B cell (primary cell): ENCODE measurements around the gene KIAA0825. TPM values are rescaled to one million over a fixed set of nuclear protein-coding genes. Genes with fewer than 3 reads are reported as not detected.

Source experiments
- ATAC-seq: fragments of 200-7000 bp; cut with Tn5 transposase; one replicate; pipeline ENCODE4 v1.10.0; 2021; ENCODE audit warnings: low read depth, mild to moderate bottlenecking, moderate number of reproducible peaks, moderate library complexity
- CTCF ChIA-PET: fragments of 350-600 bp; sonication (Branson Sonifier 250); formaldehyde crosslinking; loops from one replicate; lab custom pipeline; 2021; ENCODE audit warnings: antibody characterized with exemption, inconsistent platforms; lab: Charles Lee
- POLR2A ChIA-PET: fragments of 350-600 bp; sonication (Branson Sonifier 250); formaldehyde crosslinking; loops from one replicate; lab custom pipeline; 2021; ENCODE audit warnings: antibody characterized with exemption; lab: Charles Lee
- DNase-seq: peaks from one replicate; pipeline ENCODE4 v3.0.0; 2013
- H2AFZ ChIP-seq: 2 replicates; pipeline ENCODE4 v1.6.1; 2012; ENCODE audit warnings: mild to moderate bottlenecking, low read depth, low read length; ENCODE audit not compliant: insufficient read depth, poor library complexity, severe bottlenecking
- H3K27ac ChIP-seq, 2 donors: 1 replicate in 1 of 2; 2 replicates in 1 of 2; pipeline ENCODE4 v1.5.1; 2012 to 2013; ENCODE audit warnings: low read length in 2 of 2, mild to moderate bottlenecking in 2 of 2, moderate library complexity in 1 of 2
- H3K27me3 ChIP-seq, 4 experiments: fragments of 200-600 bp in 1 of 4; sonication (generic) in 1 of 4; replicated peaks in 1 of 4; 1 replicate in 2 of 4; 2 replicates in 2 of 4; pipeline versions ENCODE4 v1.6.1 to v1.7.0; 2013 to 2016; ENCODE audit warnings: low read length in 3 of 4, mild to moderate bottlenecking in 2 of 4, mixed read lengths in 1 of 4, moderate library complexity in 1 of 4; ENCODE audit not compliant: insufficient read depth in 4 of 4, control insufficient read depth in 3 of 4; ENCODE audit errors: control extremely low read depth in 1 of 4
- H3K36me3 ChIP-seq, 2 experiments: replicated peaks in 1 of 2; 1 replicate in 1 of 2; 2 replicates in 1 of 2; pipeline versions ENCODE4 v1.6.1 to v1.7.1; 2013; ENCODE audit warnings: low read length in 1 of 2; ENCODE audit not compliant: insufficient read depth in 2 of 2, control insufficient read depth in 1 of 2; ENCODE audit errors: control extremely low read depth in 1 of 2, extremely low read depth in 1 of 2
- H3K4me1 ChIP-seq, 2 donors: fragments of 200-600 bp in 1 of 2; sonication (generic) in 1 of 2; 1 replicate in 1 of 2; 2 replicates in 1 of 2; pipeline versions ENCODE4 v1.5.1 to v1.6.1; 2013 to 2017; ENCODE audit warnings: low read length in 2 of 2; ENCODE audit not compliant: control insufficient read depth in 2 of 2, insufficient read depth in 2 of 2
- H3K4me2 ChIP-seq: replicated peaks from 2 replicates; pipeline ENCODE3; 2012; ENCODE audit warnings: mild to moderate bottlenecking, low read depth, low read length; ENCODE audit not compliant: poor library complexity, severe bottlenecking
- H3K4me3 ChIP-seq, 5 experiments: fragments of 200-600 bp in 1 of 5; sonication (generic) in 1 of 5; 1 replicate in 3 of 5; 2 replicates in 2 of 5; pipeline versions ENCODE4 v1.5.1 to v1.7.0; 2011 to 2016; ENCODE audit warnings: low read length in 4 of 5, mild to moderate bottlenecking in 4 of 5, low read depth in 2 of 5, control low read depth in 1 of 5, moderate library complexity in 1 of 5; ENCODE audit not compliant: insufficient read depth in 1 of 5; ENCODE audit errors: control extremely low read depth in 1 of 5, extremely low read depth in 1 of 5
- H3K79me2 ChIP-seq: fragments of 200-600 bp; sonication (generic); one replicate; pipeline ENCODE4 v1.6.0; 2016; ENCODE audit warnings: low read length; ENCODE audit not compliant: control insufficient read depth, insufficient read depth
- H3K9ac ChIP-seq: fragments of 200-600 bp; sonication (generic); 2 replicates; pipeline ENCODE4 v1.6.1; 2017; ENCODE audit warnings: mild to moderate bottlenecking, low read length, moderate library complexity
- H3K9me3 ChIP-seq, 3 donors: one replicate each; pipeline versions ENCODE4 v1.6.1 to v1.7.1; 2013; ENCODE audit warnings: low read length in 2 of 3; ENCODE audit not compliant: control insufficient read depth in 2 of 3, insufficient read depth in 1 of 3; ENCODE audit errors: control extremely low read depth in 1 of 3
- H4K20me1 ChIP-seq: 2 replicates; pipeline ENCODE4 v1.6.0; 2012; ENCODE audit warnings: mild to moderate bottlenecking, low read length; ENCODE audit not compliant: insufficient read depth, control insufficient read depth, poor library complexity, severe bottlenecking
- H3K27ac Mint-ChIP-seq: one replicate; pipeline ENCODE4 v1.8.0; 2021; ENCODE audit warnings: mixed read lengths
- H3K27me3 Mint-ChIP-seq: one replicate; pipeline ENCODE4 v1.8.0; 2021; ENCODE audit warnings: mixed read lengths
- H3K4me1 Mint-ChIP-seq: one replicate; pipeline ENCODE4 v1.8.0; 2021; ENCODE audit warnings: mixed read lengths
- H3K4me3 Mint-ChIP-seq: one replicate; pipeline ENCODE4 v1.8.0; 2021; ENCODE audit warnings: mixed read lengths
- H3K9me3 Mint-ChIP-seq: one replicate; pipeline ENCODE4 v1.8.0; 2022; ENCODE audit warnings: mixed read lengths; ENCODE audit not compliant: insufficient read depth
- EZH2 ChIP-seq: IDR thresholded peaks from 2 replicates; pipeline ENCODE4 v1.6.1; 2012; ENCODE audit warnings: borderline replicate concordance, low read depth, mild to moderate bottlenecking, moderate library complexity, low read length; ENCODE audit not compliant: insufficient read depth, poor library complexity, severe bottlenecking
- WGBS: methylation state at CpG from one replicate; pipeline ENCODE4 v1.1.5; 2013; ENCODE audit warnings: missing lambda C conversion rate; ENCODE audit not compliant: insufficient coverage; 5-methylcytosine and 5-hydroxymethylcytosine counted together
- intact Hi-C: fragments of 100-400 bp; cut with micrococcal nuclease; formaldehyde crosslinking; loops from one replicate; pipeline ENCODE4 v1.10.0; 2022
- polyA plus RNA-seq: library from polyadenylated mRNA; depleted of rRNA; stranded (reverse); fragments of >200 nt; gene quantifications from 2 replicates; pipeline ENCODE4 v1.2.3, GENCODE V29; 2012
- total RNA-seq, 2 donors: library from RNA; stranded (reverse); fragments of 120-200 nt in 1 of 2; gene quantifications; 1 replicate in 1 of 2; 2 replicates in 1 of 2; pipeline versions ENCODE4 v1.2.3 to v1.2.4, GENCODE V29; 2013 to 2022
- TF ChIP-seq, protein P1 (sequence below): fragments of 200-600 bp; IDR thresholded peaks from one replicate; pipeline ENCODE4 v1.8.0; 2022; ENCODE audit warnings: antibody characterized with exemption, mild to moderate bottlenecking

KIAA0825 gene
- total and polyA plus RNA-seq, 2 donors (not counting 1 experiment from before 2014, with no cell fraction given) = 0.43 to 2.7 TPM

DNA sequence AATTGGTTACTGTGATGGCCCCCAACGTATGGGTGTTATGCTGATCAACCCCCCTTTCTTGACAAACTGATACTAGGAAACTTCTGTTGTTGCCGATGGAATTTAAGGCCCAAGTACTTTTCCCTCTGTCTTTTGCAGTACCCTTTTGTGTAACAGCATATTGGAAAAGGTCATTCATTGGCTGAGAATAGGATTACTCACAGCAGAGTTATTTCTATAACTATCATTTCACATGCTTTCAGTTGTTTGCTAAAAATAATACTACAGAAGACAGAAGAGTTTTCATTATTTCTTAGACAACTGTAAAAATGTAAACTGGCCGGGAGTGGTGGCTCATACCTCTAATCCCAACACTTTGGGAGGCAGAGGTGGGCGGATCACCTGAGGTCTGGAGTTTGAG is 329.5 kb downstream of the KIAA0825 start:
- Histone ChIP-seq H3K4me3 (no peak overlapping the region), H3K27me3 (no peaks in the 10 kb centered on the region), H3K27ac (no peak overlapping the region), H3K9me3 (peaks cover 0 to 4% (median 0%) of the 10 kb centered on the region in 3 donors), H3K4me1 (no peaks in the 10 kb centered on the region), H4K20me1 (no peaks in the 10 kb centered on the region), H3K4me2 (no peak overlapping the region), H3K36me3 (no peaks in the 10 kb centered on the region), H2AFZ (no peak overlapping the region), H3K79me2 (no peaks in the 10 kb centered on the region), H3K9ac (no peak overlapping the region)
- H3K27me3 Mint-ChIP-seq = peaks cover 4% of the 10 kb centered on the region
- WGBS = 94% methylated on average over 2 of the region's 4 CpGs
- no peaks in the 10 kb centered on the region for H3K4me1 Mint-ChIP-seq
- no peak overlapping the region for H3K4me3 Mint-ChIP-seq
- ChIA-PET POLR2A (no interaction called here), CTCF (no interaction called here)
- no peak for ATAC-seq
- no peak overlapping the region for H3K27ac Mint-ChIP-seq
- intact Hi-C loops = no loop called here
- H3K9me3 Mint-ChIP-seq = peaks cover 5% of the 10 kb centered on the region
- DNase-seq = no peak
- TF ChIP-seq, protein P1, sequence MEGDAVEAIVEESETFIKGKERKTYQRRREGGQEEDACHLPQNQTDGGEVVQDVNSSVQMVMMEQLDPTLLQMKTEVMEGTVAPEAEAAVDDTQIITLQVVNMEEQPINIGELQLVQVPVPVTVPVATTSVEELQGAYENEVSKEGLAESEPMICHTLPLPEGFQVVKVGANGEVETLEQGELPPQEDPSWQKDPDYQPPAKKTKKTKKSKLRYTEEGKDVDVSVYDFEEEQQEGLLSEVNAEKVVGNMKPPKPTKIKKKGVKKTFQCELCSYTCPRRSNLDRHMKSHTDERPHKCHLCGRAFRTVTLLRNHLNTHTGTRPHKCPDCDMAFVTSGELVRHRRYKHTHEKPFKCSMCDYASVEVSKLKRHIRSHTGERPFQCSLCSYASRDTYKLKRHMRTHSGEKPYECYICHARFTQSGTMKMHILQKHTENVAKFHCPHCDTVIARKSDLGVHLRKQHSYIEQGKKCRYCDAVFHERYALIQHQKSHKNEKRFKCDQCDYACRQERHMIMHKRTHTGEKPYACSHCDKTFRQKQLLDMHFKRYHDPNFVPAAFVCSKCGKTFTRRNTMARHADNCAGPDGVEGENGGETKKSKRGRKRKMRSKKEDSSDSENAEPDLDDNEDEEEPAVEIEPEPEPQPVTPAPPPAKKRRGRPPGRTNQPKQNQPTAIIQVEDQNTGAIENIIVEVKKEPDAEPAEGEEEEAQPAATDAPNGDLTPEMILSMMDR = no peak
- no peak for TF ChIP-seq EZH2

DNA sequence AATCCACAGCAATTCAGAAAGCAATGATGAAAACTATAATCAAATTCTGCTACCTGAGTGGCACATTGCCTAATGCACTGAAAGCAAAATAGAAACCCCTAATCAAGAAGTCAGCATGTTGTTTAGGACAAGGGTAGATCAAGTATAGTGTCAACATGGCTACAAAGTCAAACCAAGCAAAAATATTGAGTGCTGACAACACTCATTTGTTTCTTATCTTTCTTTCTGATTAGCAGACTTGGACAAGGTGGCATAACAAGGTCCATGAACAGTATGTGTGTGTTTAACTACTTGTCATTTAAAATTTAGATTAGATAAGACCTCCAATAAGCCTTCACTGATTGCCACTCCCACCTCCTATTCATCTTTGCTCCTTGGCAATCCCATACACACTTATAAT is 332.4 kb downstream of the KIAA0825 start:
- Mint-ChIP-seq H3K27ac (no peak overlapping the region), H3K27me3 (no peaks in the 10 kb centered on the region)
- POLR2A ChIA-PET = no interaction called here

More for the DNA sequence above, 332.4 kb downstream of the KIAA0825 start:
- CTCF ChIA-PET = no interaction called here
- no peak overlapping the region for H2AFZ ChIP-seq
- peaks cover 0 to 4% (median 0%) of the 10 kb centered on the region in 3 donors for H3K9me3 ChIP-seq
- TF ChIP-seq EZH2 = no peak
- TF ChIP-seq, protein P1 = no peak
- H3K4me2 ChIP-seq = no peak overlapping the region
- H4K20me1 ChIP-seq = no peaks in the 10 kb centered on the region
- H3K27me3 ChIP-seq = no peaks in the 10 kb centered on the region
- ATAC-seq (no peak), DNase-seq (no peak)
- no peaks in the 10 kb centered on the region for H3K36me3 ChIP-seq
- intact Hi-C loops = no loop called here
- peaks cover 1% of the 10 kb centered on the region for H3K9me3 Mint-ChIP-seq
- H3K27ac ChIP-seq = no peak overlapping the region
- H3K9ac ChIP-seq = no peak overlapping the region
- H3K4me1 ChIP-seq = no peaks in the 10 kb centered on the region
- H3K4me1 Mint-ChIP-seq = no peaks in the 10 kb centered on the region
- no peak overlapping the region for H3K4me3 Mint-ChIP-seq
- H3K79me2 ChIP-seq = no peaks in the 10 kb centered on the region
- no peak overlapping the region for H3K4me3 ChIP-seq
